Activated CD4-positive, alpha-beta memory T cell treated with anti-CD3 and anti-CD28 coated beads for 36 hours (primary cell): ENCODE measurements around the gene PEX14. TPM values are rescaled to one million over a fixed set of nuclear protein-coding genes. Genes with fewer than 3 reads are reported as not detected.

Experiments
- CTCF ChIA-PET: fragments of 350-600 bp; sonication (Branson Sonifier 250); formaldehyde crosslinking; loops from one replicate; lab custom pipeline; 2021; ENCODE audit warnings: antibody characterized with exemption, inconsistent platforms; lab: Charles Lee
- POLR2A ChIA-PET: fragments of 350-600 bp; sonication (Branson Sonifier 250); formaldehyde crosslinking; loops from one replicate; lab custom pipeline; 2021; ENCODE audit warnings: antibody characterized with exemption; lab: Charles Lee
- DNase-seq: peaks from one replicate; pipeline ENCODE4 v3.0.0-alpha.2; 2020
- H3K27ac Mint-ChIP-seq: one replicate; pipeline ENCODE4 v1.8.0; 2021; ENCODE audit warnings: mixed read lengths
- H3K27me3 Mint-ChIP-seq: one replicate; pipeline ENCODE4 v1.8.0; 2021; ENCODE audit warnings: mixed read lengths
- H3K36me3 Mint-ChIP-seq: one replicate; pipeline ENCODE4 v1.8.0; 2021; ENCODE audit warnings: mixed read lengths
- H3K4me1 Mint-ChIP-seq: one replicate; pipeline ENCODE4 v1.8.0; 2021; ENCODE audit warnings: low read depth, mixed read lengths
- H3K4me3 Mint-ChIP-seq: one replicate; pipeline ENCODE4 v1.8.0; 2021; ENCODE audit warnings: mild to moderate bottlenecking, mixed read lengths
- H3K9me3 Mint-ChIP-seq: one replicate; pipeline ENCODE4 v1.8.0; 2021; ENCODE audit warnings: mixed read lengths
- intact Hi-C: fragments of 100-400 bp; cut with micrococcal nuclease; formaldehyde crosslinking; loops from one replicate; pipeline ENCODE4 v1.15.1; 2023
- total RNA-seq, 2 experiments: library from RNA; stranded (reverse); gene quantifications; one replicate each; pipeline ENCODE4 v1.2.3, GENCODE V29; 2021

The PEX14 gene
- total RNA-seq, 2 experiments from 2014 or later = 17.3 to 17.6 TPM

- DNase-seq = no peak
- Mint-ChIP-seq H3K27ac (no peak overlapping the region), H3K4me3 (no peak overlapping the region), H3K27me3 (no peaks in the 10 kb centered on the region), H3K9me3 (no peaks in the 10 kb centered on the region), H3K36me3 (peaks cover 19% of the 10 kb centered on the region), H3K4me1 (peaks cover 32% of the 10 kb centered on the region)
- intact Hi-C loops = no loop called here
- ChIA-PET POLR2A (no interaction called here), CTCF (interaction anchor here (0.6 kb wide), 1 partner anchor 109 kb away, joined by 3 read pairs; the partner anchor contains the start of gene CENPS)
Observed at GRCh38 chr1:10539411-10540043, 64.8 kb downstream of the PEX14 start.

- Mint-ChIP-seq H3K27ac (no peak overlapping the region), H3K4me1 (peaks cover 27% of the 10 kb centered on the region), H3K4me3 (no peak overlapping the region), H3K27me3 (no peaks in the 10 kb centered on the region), H3K36me3 (peaks cover 18% of the 10 kb centered on the region), H3K9me3 (no peaks in the 10 kb centered on the region)
- intact Hi-C loops = no loop called here
- no peak for DNase-seq
- ChIA-PET POLR2A (no interaction called here), CTCF (interaction anchor here (0.6 kb wide), 1 partner anchor 110 kb away, joined by 3 read pairs; the partner anchor contains the start of gene CENPS)
Observed at GRCh38 chr1:10540277-10541005, 65.7 kb downstream of the PEX14 start.

- Mint-ChIP-seq H3K9me3 (no peaks in the 10 kb centered on the region), H3K36me3 (peaks cover 15% of the 10 kb centered on the region)
- CTCF ChIA-PET = no interaction called here
Observed at GRCh38 chr1:10541286-10541685, 66.5 kb downstream of the PEX14 start.

GRCh38 chr1:10544239-10544638, 69.5 kb downstream of the PEX14 start:
- H3K9me3 Mint-ChIP-seq = no peaks in the 10 kb centered on the region
- peaks cover 14% of the 10 kb centered on the region for H3K36me3 Mint-ChIP-seq
- H3K27me3 Mint-ChIP-seq = no peaks in the 10 kb centered on the region
- ChIA-PET CTCF (interaction anchor here (1.9 kb wide), 1 partner anchor 37 kb away, joined by 5 read pairs; no protein-coding TSS in a partner anchor), POLR2A (no interaction called here)
- no peak for DNase-seq
- no peak overlapping the region for H3K4me3 Mint-ChIP-seq
- peaks cover 28% of the 10 kb centered on the region for H3K4me1 Mint-ChIP-seq
- no peak overlapping the region for H3K27ac Mint-ChIP-seq
- intact Hi-C loops = no loop called here

More at GRCh38 chr1:10541286-10541685, 66.5 kb downstream of the PEX14 start:
- Mint-ChIP-seq H3K4me3 (no peak overlapping the region), H3K27ac (no peak overlapping the region), H3K27me3 (no peaks in the 10 kb centered on the region), H3K4me1 (peaks cover 27% of the 10 kb centered on the region)
- intact Hi-C loops = no loop called here
- POLR2A ChIA-PET = no interaction called here
- DNase-seq = no peak

GRCh38 chr1:10546896-10547295, 72.1 kb downstream of the PEX14 start:
- ChIA-PET POLR2A (no interaction called here), CTCF (no interaction called here)
- no peak overlapping the region for H3K27ac Mint-ChIP-seq
- DNase-seq = no peak
- H3K4me1 Mint-ChIP-seq = peaks cover 24% of the 10 kb centered on the region
- no peak overlapping the region for H3K4me3 Mint-ChIP-seq
- H3K9me3 Mint-ChIP-seq = no peaks in the 10 kb centered on the region
- peaks cover 7% of the 10 kb centered on the region for H3K36me3 Mint-ChIP-seq
- no peaks in the 10 kb centered on the region for H3K27me3 Mint-ChIP-seq
- intact Hi-C loops = no loop called here

GRCh38 chr1:10549904-10550664, 75.3 kb downstream of the PEX14 start:
- ChIA-PET CTCF (interaction anchor here (2.2 kb wide), 1 partner anchor 55 kb away, joined by 8 read pairs; no protein-coding TSS in a partner anchor), POLR2A (no interaction called here)
- intact Hi-C loops = no loop called here
- no peaks in the 10 kb centered on the region for H3K9me3 Mint-ChIP-seq
- no peaks in the 10 kb centered on the region for H3K36me3 Mint-ChIP-seq
- H3K4me1 Mint-ChIP-seq = peaks cover 9% of the 10 kb centered on the region
- H3K4me3 Mint-ChIP-seq = no peak overlapping the region
- no peak for DNase-seq
- no peak overlapping the region for H3K27ac Mint-ChIP-seq
- no peaks in the 10 kb centered on the region for H3K27me3 Mint-ChIP-seq

GRCh38 chr1:10553118-10553517, 78.4 kb downstream of the PEX14 start:
- Mint-ChIP-seq H3K9me3 (no peaks in the 10 kb centered on the region), H3K4me1 (peaks cover 9% of the 10 kb centered on the region), H3K27ac (no peak overlapping the region), H3K36me3 (no peaks in the 10 kb centered on the region), H3K27me3 (no peaks in the 10 kb centered on the region), H3K4me3 (no peak overlapping the region)
- CTCF ChIA-PET = interaction anchor here (1.2 kb wide), 1 partner anchor 60 kb away, joined by 3 read pairs; no protein-coding TSS in a partner anchor
- no peak for DNase-seq
- intact Hi-C loops = no loop called here
- POLR2A ChIA-PET = no interaction called here

- no peaks in the 10 kb centered on the region for H3K36me3 Mint-ChIP-seq
- H3K27ac Mint-ChIP-seq = no peak overlapping the region
- POLR2A ChIA-PET = no interaction called here
- no peaks in the 10 kb centered on the region for H3K9me3 Mint-ChIP-seq
- DNase-seq = no peak
- no peak overlapping the region for H3K4me3 Mint-ChIP-seq
- CTCF ChIA-PET = no interaction called here
- peaks cover 4% of the 10 kb centered on the region for H3K4me1 Mint-ChIP-seq
- H3K27me3 Mint-ChIP-seq = no peaks in the 10 kb centered on the region
- intact Hi-C loops = no loop called here
Observed at GRCh38 chr1:10555635-10556429, 81.1 kb downstream of the PEX14 start.

- ChIA-PET POLR2A (no interaction called here), CTCF (no interaction called here)
- Mint-ChIP-seq H3K9me3 (no peaks in the 10 kb centered on the region), H3K4me3 (no peak overlapping the region), H3K36me3 (no peaks in the 10 kb centered on the region), H3K27me3 (no peaks in the 10 kb centered on the region), H3K4me1 (peaks cover 6% of the 10 kb centered on the region), H3K27ac (no peak overlapping the region)
- intact Hi-C loops = no loop called here
- DNase-seq = no peak
Observed at GRCh38 chr1:10556430-10557005, 81.8 kb downstream of the PEX14 start.

- Mint-ChIP-seq H3K27ac (no peak overlapping the region), H3K4me3 (no peak overlapping the region), H3K27me3 (no peaks in the 10 kb centered on the region), H3K4me1 (peaks cover 8% of the 10 kb centered on the region), H3K36me3 (no peaks in the 10 kb centered on the region), H3K9me3 (no peaks in the 10 kb centered on the region)
- ChIA-PET CTCF (no interaction called here), POLR2A (no interaction called here)
- intact Hi-C loops = no loop called here
- DNase-seq = no peak
Observed at GRCh38 chr1:10557714-10558113, 83.0 kb downstream of the PEX14 start.

GRCh38 chr1:10559386-10559785, 84.6 kb downstream of the PEX14 start:
- no peak for DNase-seq
- peaks cover 5% of the 10 kb centered on the region for H3K36me3 Mint-ChIP-seq
- CTCF ChIA-PET = no interaction called here
- H3K4me1 Mint-ChIP-seq = peaks cover 5% of the 10 kb centered on the region
- peaks cover 9% of the 10 kb centered on the region for H3K9me3 Mint-ChIP-seq
- H3K27me3 Mint-ChIP-seq = no peaks in the 10 kb centered on the region
- intact Hi-C loops = no loop called here
- no peak overlapping the region for H3K4me3 Mint-ChIP-seq
- POLR2A ChIA-PET = no interaction called here
- no peak overlapping the region for H3K27ac Mint-ChIP-seq
